Erythroblast (primary cell): Measurements from ENCODE around the gene SSTR3.

Experiments used
- GATA1 ChIP-seq: IDR thresholded peaks from 2 replicates; pipeline ENCODE4 v1.6.1; 2011; ENCODE audit warnings: low read depth, mild to moderate bottlenecking, control low read depth, low read length, moderate library complexity
- POLR2A ChIP-seq: IDR thresholded peaks from 2 replicates; pipeline ENCODE4 v1.6.1; 2011; ENCODE audit warnings: mild to moderate bottlenecking, low read length

GRCh38 chr22:37249986-37250385, 37.7 kb upstream of the SSTR3 start:
- no peak for TF ChIP-seq POLR2A
- no peak for TF ChIP-seq GATA1
